ENCODE results near the gene CNTNAP3. TPM values are rescaled to one million over a fixed set of nuclear protein-coding genes. Genes with fewer than 3 reads are reported as not detected.
"Not testable (repeated sequence)": the region's sequence is repeated elsewhere in the genome, so short reads cannot be mapped to it uniquely, and the experiment has no call there.

CNTNAP3 gene
- total RNA-seq (0.58 and 0.94 TPM in 2 replicates), polyA plus RNA-seq (0.04 and 0.24 TPM in 2 replicates), polyA minus RNA-seq (0.29 and 1.8 TPM in 2 replicates)
- 0.56 TPM for total RNA-seq (2013)

DNA sequence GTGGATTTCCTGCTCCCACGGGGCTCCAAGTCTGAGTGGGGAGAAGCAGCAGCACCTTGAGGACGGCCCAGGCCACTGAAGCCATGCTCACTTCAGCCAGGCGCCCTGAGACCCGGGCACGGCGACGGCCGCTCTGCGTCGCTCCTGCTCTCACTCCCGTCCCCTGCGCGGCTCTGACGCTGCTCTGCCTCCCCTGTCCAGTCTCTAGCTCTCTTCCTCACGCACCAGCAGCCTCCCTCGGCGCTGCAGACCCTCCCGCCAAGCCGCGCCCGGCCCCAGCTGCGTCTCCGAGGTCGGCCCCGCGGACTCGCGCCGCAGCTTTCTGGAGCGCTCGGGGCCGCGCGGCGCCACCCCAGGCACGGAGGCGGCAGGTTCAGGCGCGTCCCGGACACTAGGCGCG lies at the start of gene CNTNAP3:
Gene CNTNAP3, minus strand, starts transcription at position 188 of the 400 bp plus-strand sequence. Its CDS starts 103 bp downstream, at position 85.
- H3K9ac ChIP-seq (ENCODE audit: low read length); CTCF ChIA-PET; DNase-seq; ATAC-seq (ENCODE audit: low read depth); H3K9me3 Mint-ChIP-seq (ENCODE audit: insufficient read depth); intact Hi-C loops (cut with micrococcal nuclease); H2AFZ ChIP-seq (ENCODE audit: insufficient read depth, low read depth, low read length, poor library complexity, severe bottlenecking); H3K27ac ChIP-seq (ENCODE audit: low read length in 2 of 2); POLR2A ChIA-PET; H3K4me2 ChIP-seq (replicated peaks; ENCODE audit: low read depth, low read length, poor library complexity, severe bottlenecking); H4K20me1 ChIP-seq (ENCODE audit: control insufficient read depth, insufficient read depth, low read length, poor library complexity, severe bottlenecking); H3K4me1 Mint-ChIP-seq; H3K36me3 ChIP-seq (replicated peaks in 1 of 2; ENCODE audit: control extremely low read depth in 1 of 2, control insufficient read depth in 1 of 2, extremely low read depth in 1 of 2, insufficient read depth in 2 of 2, low read length in 1 of 2); H3K4me3 Mint-ChIP-seq; H3K27me3 ChIP-seq (replicated peaks in 1 of 4; ENCODE audit: control extremely low read depth in 1 of 4, control insufficient read depth in 3 of 4, insufficient read depth in 4 of 4, low read length in 3 of 4); H3K4me1 ChIP-seq (ENCODE audit: control insufficient read depth in 2 of 2, insufficient read depth in 2 of 2, low read length in 2 of 2); H3K79me2 ChIP-seq (ENCODE audit: control insufficient read depth, insufficient read depth, low read length); H3K4me3 ChIP-seq (ENCODE audit: control extremely low read depth in 1 of 5, extremely low read depth in 1 of 5, insufficient read depth in 1 of 5, low read depth in 2 of 5, low read length in 4 of 5); H3K27ac Mint-ChIP-seq; H3K9me3 ChIP-seq (ENCODE audit: control extremely low read depth in 1 of 3, control insufficient read depth in 2 of 3, insufficient read depth in 1 of 3, low read length in 2 of 3); H3K27me3 Mint-ChIP-seq: not testable (repeated sequence)
- no CpG with 5 or more reads among the region's 42 CpGs for WGBS (ENCODE audit: insufficient coverage)

DNA sequence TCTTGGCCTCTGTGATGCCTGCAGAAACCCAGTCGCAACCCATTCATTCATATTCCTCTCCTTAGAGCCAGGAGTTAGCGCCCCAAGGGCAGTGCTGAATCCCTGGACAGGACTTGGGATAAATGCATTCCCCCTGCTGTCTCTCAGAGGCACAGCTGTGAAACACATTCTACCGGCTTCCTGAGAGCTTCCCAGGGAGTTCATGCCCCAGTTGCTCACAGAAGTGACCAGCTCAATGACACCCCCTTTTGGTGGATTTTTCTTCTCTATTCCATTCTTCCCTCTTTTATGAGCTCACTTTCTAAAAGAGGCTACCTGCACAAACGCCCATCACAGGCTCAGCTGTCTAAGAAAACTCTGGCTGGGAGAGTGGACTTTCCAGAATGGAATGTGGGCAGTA lies 8.0 kb downstream of the CNTNAP3 start:
- WGBS (ENCODE audit: insufficient coverage): no CpG with 5 or more reads among the region's 4 CpGs
- H3K9me3 Mint-ChIP-seq (ENCODE audit: insufficient read depth); ATAC-seq (ENCODE audit: low read depth): not testable (repeated sequence)

DNA sequence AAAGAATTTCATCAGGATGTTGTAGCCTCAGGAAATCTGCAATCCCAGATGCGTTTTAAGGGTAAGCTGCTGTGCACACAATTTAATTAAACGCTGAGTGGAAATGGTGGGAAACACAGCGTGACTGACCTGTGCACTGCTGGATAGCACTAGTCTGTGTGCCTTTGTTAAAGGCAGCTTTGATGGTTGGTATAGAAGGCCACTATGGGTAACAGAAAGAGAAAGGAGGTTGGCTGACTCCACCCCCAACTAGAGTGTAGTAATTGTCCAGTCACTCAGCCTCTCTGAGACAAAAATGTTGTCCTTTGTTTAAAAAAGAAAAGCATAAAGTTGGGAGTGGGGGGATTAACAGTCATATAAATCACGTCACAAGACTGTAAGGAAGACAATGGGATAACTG lies 45.5 kb downstream of the CNTNAP3 start:
- intact Hi-C loops (cut with micrococcal nuclease); H3K27ac ChIP-seq (ENCODE audit: low read length in 2 of 2); H3K27me3 ChIP-seq (replicated peaks in 1 of 4; ENCODE audit: control extremely low read depth in 1 of 4, control insufficient read depth in 3 of 4, insufficient read depth in 4 of 4, low read length in 3 of 4); H3K9ac ChIP-seq (ENCODE audit: low read length); DNase-seq; H3K4me3 Mint-ChIP-seq; POLR2A ChIA-PET; H4K20me1 ChIP-seq (ENCODE audit: control insufficient read depth, insufficient read depth, low read length, poor library complexity, severe bottlenecking); H3K9me3 Mint-ChIP-seq (ENCODE audit: insufficient read depth); H3K4me3 ChIP-seq (ENCODE audit: control extremely low read depth in 1 of 5, extremely low read depth in 1 of 5, insufficient read depth in 1 of 5, low read depth in 2 of 5, low read length in 4 of 5); ATAC-seq (ENCODE audit: low read depth); H3K36me3 ChIP-seq (replicated peaks in 1 of 2; ENCODE audit: control extremely low read depth in 1 of 2, control insufficient read depth in 1 of 2, extremely low read depth in 1 of 2, insufficient read depth in 2 of 2, low read length in 1 of 2); H3K27ac Mint-ChIP-seq; H3K9me3 ChIP-seq (ENCODE audit: control extremely low read depth in 1 of 3, control insufficient read depth in 2 of 3, insufficient read depth in 1 of 3, low read length in 2 of 3); H3K4me1 Mint-ChIP-seq; H3K27me3 Mint-ChIP-seq; CTCF ChIA-PET; H3K4me2 ChIP-seq (replicated peaks; ENCODE audit: low read depth, low read length, poor library complexity, severe bottlenecking); H2AFZ ChIP-seq (ENCODE audit: insufficient read depth, low read depth, low read length, poor library complexity, severe bottlenecking); H3K79me2 ChIP-seq (ENCODE audit: control insufficient read depth, insufficient read depth, low read length); H3K4me1 ChIP-seq (ENCODE audit: control insufficient read depth in 2 of 2, insufficient read depth in 2 of 2, low read length in 2 of 2): not testable (repeated sequence)
- WGBS (ENCODE audit: insufficient coverage): no CpG with 5 or more reads among the region's 4 CpGs

More for the DNA sequence above, 8.0 kb downstream of the CNTNAP3 start:
- H3K4me3 Mint-ChIP-seq; DNase-seq; H3K4me1 Mint-ChIP-seq; H3K9me3 ChIP-seq (ENCODE audit: control extremely low read depth in 1 of 3, control insufficient read depth in 2 of 3, insufficient read depth in 1 of 3, low read length in 2 of 3); H3K27ac ChIP-seq (ENCODE audit: low read length in 2 of 2); intact Hi-C loops (cut with micrococcal nuclease); H3K4me3 ChIP-seq (ENCODE audit: control extremely low read depth in 1 of 5, extremely low read depth in 1 of 5, insufficient read depth in 1 of 5, low read depth in 2 of 5, low read length in 4 of 5); H3K27me3 Mint-ChIP-seq; POLR2A ChIA-PET; CTCF ChIA-PET; H3K79me2 ChIP-seq (ENCODE audit: control insufficient read depth, insufficient read depth, low read length); H3K36me3 ChIP-seq (replicated peaks in 1 of 2; ENCODE audit: control extremely low read depth in 1 of 2, control insufficient read depth in 1 of 2, extremely low read depth in 1 of 2, insufficient read depth in 2 of 2, low read length in 1 of 2); H2AFZ ChIP-seq (ENCODE audit: insufficient read depth, low read depth, low read length, poor library complexity, severe bottlenecking); H4K20me1 ChIP-seq (ENCODE audit: control insufficient read depth, insufficient read depth, low read length, poor library complexity, severe bottlenecking); H3K9ac ChIP-seq (ENCODE audit: low read length); H3K4me1 ChIP-seq (ENCODE audit: control insufficient read depth in 2 of 2, insufficient read depth in 2 of 2, low read length in 2 of 2); H3K4me2 ChIP-seq (replicated peaks; ENCODE audit: low read depth, low read length, poor library complexity, severe bottlenecking); H3K27ac Mint-ChIP-seq; H3K27me3 ChIP-seq (replicated peaks in 1 of 4; ENCODE audit: control extremely low read depth in 1 of 4, control insufficient read depth in 3 of 4, insufficient read depth in 4 of 4, low read length in 3 of 4): not testable (repeated sequence)

DNA sequence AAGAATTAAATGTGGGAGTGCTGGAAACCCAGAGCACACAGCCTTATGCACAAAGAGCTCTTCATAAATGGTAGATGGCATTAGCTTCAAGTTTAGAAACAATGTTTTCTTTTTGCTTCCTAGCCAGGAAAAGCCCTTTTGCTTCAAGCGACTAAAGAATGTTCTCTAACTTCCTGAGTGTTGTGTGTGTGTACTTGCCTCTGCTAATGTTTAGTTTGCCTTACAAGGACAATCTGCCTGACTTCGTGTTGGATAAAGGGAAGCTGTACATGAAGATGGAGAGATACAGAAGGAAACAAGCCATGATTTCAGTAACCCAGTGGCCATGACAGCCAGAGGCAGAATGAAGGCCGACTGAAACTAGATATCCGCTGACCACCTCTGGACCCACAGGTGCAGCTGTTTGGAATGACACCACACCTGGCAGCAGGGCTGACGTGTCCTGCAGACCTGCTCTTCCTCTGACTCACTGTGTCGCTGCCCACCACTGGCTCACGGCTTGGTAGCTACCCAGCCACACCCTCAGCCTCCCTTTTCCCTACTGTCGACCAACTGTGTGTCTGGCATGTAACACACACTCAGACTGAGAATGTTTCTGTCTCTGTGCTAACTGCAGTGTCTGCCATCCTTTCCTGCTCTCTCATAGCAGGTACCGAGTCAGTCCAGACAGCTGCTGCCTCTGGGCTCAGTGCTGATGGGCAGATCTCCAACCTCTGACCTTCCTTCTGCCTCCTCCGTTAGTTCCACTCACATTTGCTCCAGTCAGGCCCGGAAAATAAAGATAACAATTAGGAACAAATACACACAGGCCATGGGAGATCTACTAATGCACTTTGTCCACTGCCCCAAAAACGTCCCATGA lies 55.6 kb downstream of the CNTNAP3 start:
- H3K27me3 ChIP-seq (replicated peaks in 1 of 4; ENCODE audit: control extremely low read depth in 1 of 4, control insufficient read depth in 3 of 4, insufficient read depth in 4 of 4, low read length in 3 of 4); H3K36me3 ChIP-seq (replicated peaks in 1 of 2; ENCODE audit: control extremely low read depth in 1 of 2, control insufficient read depth in 1 of 2, extremely low read depth in 1 of 2, insufficient read depth in 2 of 2, low read length in 1 of 2); H3K27me3 Mint-ChIP-seq; H3K4me2 ChIP-seq (replicated peaks; ENCODE audit: low read depth, low read length, poor library complexity, severe bottlenecking); POLR2A ChIA-PET; H3K4me1 Mint-ChIP-seq; intact Hi-C loops (cut with micrococcal nuclease); H3K4me3 ChIP-seq (ENCODE audit: control extremely low read depth in 1 of 5, extremely low read depth in 1 of 5, insufficient read depth in 1 of 5, low read depth in 2 of 5, low read length in 4 of 5); DNase-seq; H3K27ac ChIP-seq (ENCODE audit: low read length in 2 of 2); H3K9ac ChIP-seq (ENCODE audit: low read length); H2AFZ ChIP-seq (ENCODE audit: insufficient read depth, low read depth, low read length, poor library complexity, severe bottlenecking); H3K9me3 Mint-ChIP-seq (ENCODE audit: insufficient read depth); CTCF ChIA-PET; H3K27ac Mint-ChIP-seq; H3K79me2 ChIP-seq (ENCODE audit: control insufficient read depth, insufficient read depth, low read length); H3K4me3 Mint-ChIP-seq; H4K20me1 ChIP-seq (ENCODE audit: control insufficient read depth, insufficient read depth, low read length, poor library complexity, severe bottlenecking); H3K4me1 ChIP-seq (ENCODE audit: control insufficient read depth in 2 of 2, insufficient read depth in 2 of 2, low read length in 2 of 2); H3K9me3 ChIP-seq (ENCODE audit: control extremely low read depth in 1 of 3, control insufficient read depth in 2 of 3, insufficient read depth in 1 of 3, low read length in 2 of 3); ATAC-seq (ENCODE audit: low read depth): not testable (repeated sequence)
- no CpG with 5 or more reads among the region's 12 CpGs for WGBS (ENCODE audit: insufficient coverage)
